ENCODE results near the gene SNTG2. TPM values are rescaled to one million over a fixed set of nuclear protein-coding genes. Genes with fewer than 3 reads are reported as not detected.
"Not testable (repeated sequence)": the region's sequence is repeated elsewhere in the genome, so short reads cannot be mapped to it uniquely, and the experiment has no call there.

The SNTG2 gene
- total RNA-seq, 1 donor from 2014 or later, result 2.2 TPM

DNA sequence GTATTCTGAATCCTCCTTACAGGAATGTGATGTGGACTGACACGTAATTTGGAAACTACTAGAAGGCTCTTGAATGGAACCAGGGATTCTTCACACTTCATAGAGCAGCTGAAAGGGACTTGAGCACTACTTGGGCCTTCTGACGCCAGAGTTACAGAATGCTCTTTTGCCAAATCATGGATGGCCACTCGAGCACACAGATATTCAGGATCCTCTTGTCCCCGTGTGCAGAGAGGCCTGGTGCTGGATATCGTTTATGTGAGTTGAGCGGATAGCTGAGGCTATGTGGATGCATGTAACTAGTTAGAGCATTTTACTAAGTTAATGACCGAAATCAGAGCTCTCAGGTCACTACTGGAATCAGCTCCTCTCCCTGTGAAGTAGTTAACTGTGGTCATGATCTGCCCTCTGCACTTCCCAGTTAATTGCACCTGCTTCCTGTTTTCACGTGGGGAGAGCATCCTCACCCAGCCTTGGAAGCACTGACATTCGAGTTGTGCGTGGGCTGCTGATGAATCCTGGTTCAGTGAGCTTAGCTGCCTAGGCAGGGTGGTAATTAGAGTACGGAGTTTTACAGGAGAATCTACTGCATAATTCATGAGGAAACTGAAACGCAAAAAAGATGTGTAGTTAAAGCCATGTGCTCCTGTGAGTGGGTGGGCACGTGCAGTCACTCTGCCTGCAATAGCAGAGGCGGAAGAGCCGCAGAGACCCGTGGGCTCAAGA lies 457.5 kb downstream of the SNTG2 start:
- Mint-ChIP-seq H3K9me3 (peaks cover 2% of the 10 kb centered on the region), H3K27ac (no peak overlapping the region), H3K36me3 (ENCODE audit: low read depth) (no peaks in the 10 kb centered on the region), H3K4me1 (peaks cover 3% of the 10 kb centered on the region), H3K4me3 (no peak overlapping the region), H3K27me3 (no peaks in the 10 kb centered on the region)
- ChIA-PET CTCF (no interaction called here), POLR2A (no interaction called here)
- intact Hi-C loops (cut with micrococcal nuclease), result no loop called here
- ATAC-seq (ENCODE audit: low read depth) (no peak), DNase-seq (no peak)
- TF ChIP-seq, protein P1, sequence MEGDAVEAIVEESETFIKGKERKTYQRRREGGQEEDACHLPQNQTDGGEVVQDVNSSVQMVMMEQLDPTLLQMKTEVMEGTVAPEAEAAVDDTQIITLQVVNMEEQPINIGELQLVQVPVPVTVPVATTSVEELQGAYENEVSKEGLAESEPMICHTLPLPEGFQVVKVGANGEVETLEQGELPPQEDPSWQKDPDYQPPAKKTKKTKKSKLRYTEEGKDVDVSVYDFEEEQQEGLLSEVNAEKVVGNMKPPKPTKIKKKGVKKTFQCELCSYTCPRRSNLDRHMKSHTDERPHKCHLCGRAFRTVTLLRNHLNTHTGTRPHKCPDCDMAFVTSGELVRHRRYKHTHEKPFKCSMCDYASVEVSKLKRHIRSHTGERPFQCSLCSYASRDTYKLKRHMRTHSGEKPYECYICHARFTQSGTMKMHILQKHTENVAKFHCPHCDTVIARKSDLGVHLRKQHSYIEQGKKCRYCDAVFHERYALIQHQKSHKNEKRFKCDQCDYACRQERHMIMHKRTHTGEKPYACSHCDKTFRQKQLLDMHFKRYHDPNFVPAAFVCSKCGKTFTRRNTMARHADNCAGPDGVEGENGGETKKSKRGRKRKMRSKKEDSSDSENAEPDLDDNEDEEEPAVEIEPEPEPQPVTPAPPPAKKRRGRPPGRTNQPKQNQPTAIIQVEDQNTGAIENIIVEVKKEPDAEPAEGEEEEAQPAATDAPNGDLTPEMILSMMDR (IDR thresholded peaks at IDR 0.05), result no peak

DNA sequence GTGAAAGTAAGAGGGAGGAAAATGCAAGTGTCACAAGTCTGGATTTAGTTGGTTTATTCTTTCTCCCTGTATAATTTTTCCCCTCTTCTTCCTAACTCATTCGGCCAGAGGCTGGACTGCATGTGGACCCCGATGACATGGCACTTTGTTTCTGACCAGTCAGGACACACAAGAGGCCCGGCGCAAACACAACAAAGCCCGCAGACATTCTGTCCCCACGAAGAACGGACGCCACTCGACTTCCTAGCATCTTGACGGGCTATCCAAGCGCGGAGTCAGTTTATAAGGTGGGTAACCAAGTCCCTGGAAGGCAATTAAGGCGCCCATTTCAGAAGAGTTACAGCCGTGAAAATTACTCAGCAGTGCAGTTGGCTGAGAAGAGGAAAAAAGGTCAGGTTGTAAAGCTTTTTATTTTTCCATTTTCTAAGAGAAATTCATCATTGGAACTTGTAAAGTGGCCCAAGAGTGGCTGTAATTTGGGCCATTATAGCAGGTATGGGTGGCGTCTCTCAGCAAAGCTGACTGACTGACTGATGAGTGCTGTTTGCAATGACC lies 462.6 kb downstream of the SNTG2 start, which contains the start of gene TPO:
TSS of gene TPO (plus strand) at position 308 of the 555 bp plus-strand sequence. CDS start 946 bp downstream, outside the sequence.
- H3K27ac Mint-ChIP-seq, result no peak within 1 kb of the TSS

DNA sequence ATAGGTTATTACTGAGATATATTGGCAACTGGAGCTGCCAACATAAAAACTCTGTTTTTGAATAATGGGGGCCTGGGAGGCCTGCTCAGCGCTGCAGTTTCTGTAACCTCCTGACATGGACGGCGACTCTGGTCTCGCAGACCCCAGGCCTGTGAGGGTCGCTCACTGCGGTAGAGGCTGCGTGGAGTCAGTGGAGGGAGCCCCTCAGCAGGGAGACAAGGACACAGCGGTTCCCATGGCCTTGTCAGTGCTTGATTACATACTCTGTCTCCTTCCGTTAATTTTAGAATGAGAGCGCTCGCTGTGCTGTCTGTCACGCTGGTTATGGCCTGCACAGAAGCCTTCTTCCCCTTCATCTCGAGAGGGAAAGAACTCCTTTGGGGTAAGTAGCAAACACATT lies 463.5 kb downstream of the SNTG2 start:
- Mint-ChIP-seq H3K4me3 (no peak overlapping the region), H3K27me3 (no peaks in the 10 kb centered on the region), H3K9me3 (no peaks in the 10 kb centered on the region), H3K4me1 (no peaks in the 10 kb centered on the region), H3K27ac (no peak overlapping the region), H3K36me3 (ENCODE audit: low read depth) (no peaks in the 10 kb centered on the region)
- ATAC-seq (ENCODE audit: low read depth), result no peak
- CTCF ChIA-PET, result no interaction called here
- intact Hi-C loops (cut with micrococcal nuclease), result no loop called here
- TF ChIP-seq, protein P1 (IDR thresholded peaks at IDR 0.05), result no peak
- POLR2A ChIA-PET, result no interaction called here
- DNase-seq, result no peak

More for the DNA sequence above, 462.6 kb downstream of the SNTG2 start, which contains the start of gene TPO:
- H3K27me3 Mint-ChIP-seq, result no peaks in the 10 kb centered on the region
- no peak within 1 kb of the TSS for H3K4me3 Mint-ChIP-seq
- no peaks in the 10 kb centered on the region for H3K9me3 Mint-ChIP-seq
- POLR2A ChIA-PET, result no interaction called here
- ATAC-seq (ENCODE audit: low read depth) (no peak), DNase-seq (no peak)
- H3K4me1 Mint-ChIP-seq, result no peaks in the 10 kb centered on the region
- CTCF ChIA-PET, result no interaction called here
- TF ChIP-seq, protein P1 (IDR thresholded peaks at IDR 0.05), result no peak
- intact Hi-C loops (cut with micrococcal nuclease), result no loop called here
- no peaks in the 10 kb centered on the region for H3K36me3 Mint-ChIP-seq (ENCODE audit: low read depth)

DNA sequence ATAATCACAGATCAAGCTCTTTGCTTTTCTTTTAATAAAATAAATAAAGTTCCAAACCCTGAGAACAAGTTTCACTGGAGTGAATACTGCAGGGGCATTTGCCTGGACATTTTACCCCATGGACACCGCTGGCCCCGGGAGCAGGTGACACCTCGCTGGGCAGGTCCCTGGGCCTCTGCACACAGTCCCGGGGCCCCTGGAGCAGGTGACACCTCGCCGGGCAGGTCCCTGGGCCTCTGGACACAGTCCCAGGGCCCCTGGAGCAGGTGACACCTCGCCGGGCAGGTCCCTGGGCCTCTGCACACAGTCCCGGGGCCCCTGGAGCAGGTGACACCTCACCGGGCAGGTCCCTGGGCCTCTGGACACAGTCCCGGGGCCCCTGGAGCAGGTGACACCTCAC lies 464.3 kb downstream of the SNTG2 start:
- intact Hi-C loops (cut with micrococcal nuclease); H3K9me3 Mint-ChIP-seq; CTCF ChIA-PET; ATAC-seq (ENCODE audit: low read depth); H3K27ac Mint-ChIP-seq; POLR2A ChIA-PET; H3K4me3 Mint-ChIP-seq; H3K4me1 Mint-ChIP-seq; DNase-seq; H3K36me3 Mint-ChIP-seq (ENCODE audit: low read depth); H3K27me3 Mint-ChIP-seq: not testable (repeated sequence)

DNA sequence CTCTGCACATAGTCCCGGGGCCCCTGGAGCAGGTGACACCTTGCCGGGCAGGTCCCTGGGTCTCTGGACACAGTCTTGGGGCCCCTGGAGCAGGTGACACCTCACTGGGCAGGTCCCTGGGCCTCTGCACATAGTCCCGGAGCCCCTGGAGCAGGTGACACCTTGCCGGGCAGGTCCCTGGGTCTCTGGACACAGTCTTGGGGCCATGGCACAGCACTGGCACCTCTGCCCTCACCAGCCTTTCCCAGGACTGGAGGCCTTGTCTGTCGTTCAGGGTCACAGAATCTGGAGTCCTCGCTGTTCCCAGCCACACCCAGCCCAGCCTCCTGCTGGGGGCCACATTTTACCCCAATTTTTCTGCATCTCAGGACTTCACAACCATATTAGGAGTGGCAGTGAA lies 464.9 kb downstream of the SNTG2 start:
- Mint-ChIP-seq H3K27me3 (no peaks in the 10 kb centered on the region), H3K36me3 (ENCODE audit: low read depth) (no peaks in the 10 kb centered on the region), H3K4me1 (no peaks in the 10 kb centered on the region), H3K4me3 (no peak overlapping the region), H3K9me3 (no peaks in the 10 kb centered on the region), H3K27ac (no peak overlapping the region)
- TF ChIP-seq, protein P1 (IDR thresholded peaks at IDR 0.05), result no peak
- POLR2A ChIA-PET, result no interaction called here
- intact Hi-C loops (cut with micrococcal nuclease), result no loop called here
- CTCF ChIA-PET, result no interaction called here
- ATAC-seq (ENCODE audit: low read depth), result no peak
- DNase-seq, result no peak
